T-helper 2 cell treated with Interferon-gamma antibody and Interleukin-4, amounts not matched to agents 100 ng/mL and 5 ng/mL, for 36 hours (primary cell): Measurements from ENCODE around the gene TSR3. TPM values are rescaled to one million over a fixed set of nuclear protein-coding genes. Genes with fewer than 3 reads are reported as not detected.

Experiments
- intact Hi-C: fragments of 100-400 bp; cut with micrococcal nuclease; formaldehyde crosslinking; loops from one replicate; pipeline ENCODE4 v1.15.1; 2023
- total RNA-seq: library from RNA; stranded (reverse); gene quantifications from 2 replicates; pipeline ENCODE4 v1.2.3, GENCODE V29; 2022

Gene TSR3
- total RNA-seq, 1 donor from 2014 or later, result 44.4 TPM

DNA sequence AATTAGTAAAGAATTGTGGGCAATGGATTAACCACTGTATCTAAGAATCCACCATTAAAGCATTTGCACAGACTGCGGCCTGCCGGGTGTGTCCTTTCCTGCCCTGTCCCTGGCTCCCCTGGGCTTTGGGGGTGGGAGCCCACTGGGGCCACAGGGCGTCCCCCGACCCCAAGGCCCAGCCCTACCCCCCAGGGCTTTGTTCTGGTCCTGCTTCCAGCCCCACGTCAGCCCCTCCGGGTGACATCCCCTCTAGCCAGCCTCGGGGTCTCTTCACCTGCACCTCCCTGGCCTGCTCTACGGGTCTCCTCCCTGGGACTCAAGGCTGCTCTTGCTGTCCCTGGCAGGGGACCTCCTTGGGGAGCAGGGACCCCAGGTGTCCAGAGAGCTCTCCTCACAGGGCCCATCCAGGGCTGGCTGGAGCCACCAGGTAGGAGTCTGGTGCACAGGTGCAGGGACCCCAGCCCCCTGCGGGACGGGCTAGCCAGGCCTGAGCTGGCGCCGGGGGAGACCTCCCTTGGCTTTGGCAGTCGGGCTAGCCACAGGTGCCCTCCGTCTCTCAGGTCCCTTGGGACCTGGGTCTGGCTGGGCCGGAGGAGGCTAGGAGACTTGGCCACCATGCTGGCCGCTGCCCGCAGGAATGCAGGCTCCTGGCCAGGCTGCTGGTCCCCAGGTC is 24.6 kb downstream of the TSR3 start:
- intact Hi-C loops, result no loop called here

DNA sequence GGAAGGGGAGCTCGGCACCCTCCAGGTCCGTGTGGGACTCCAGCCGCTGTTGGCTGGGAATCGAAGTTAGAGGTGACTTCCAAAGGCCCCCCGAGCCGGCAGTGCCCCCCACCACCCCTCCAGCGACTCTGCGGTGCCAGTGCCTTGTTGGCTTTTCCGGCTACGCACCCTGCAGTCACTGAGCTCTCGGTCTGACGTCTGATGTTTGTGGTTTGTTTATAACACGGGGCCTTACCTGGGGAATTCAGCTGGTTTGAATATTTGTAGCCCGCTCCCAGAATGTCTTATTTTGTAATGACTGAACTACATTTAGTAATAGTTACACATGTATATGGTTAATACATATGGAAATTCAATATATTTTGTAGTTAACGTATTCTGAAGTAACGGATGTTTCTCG is 25.3 kb downstream of the TSR3 start:
- intact Hi-C loops, result no loop called here

DNA sequence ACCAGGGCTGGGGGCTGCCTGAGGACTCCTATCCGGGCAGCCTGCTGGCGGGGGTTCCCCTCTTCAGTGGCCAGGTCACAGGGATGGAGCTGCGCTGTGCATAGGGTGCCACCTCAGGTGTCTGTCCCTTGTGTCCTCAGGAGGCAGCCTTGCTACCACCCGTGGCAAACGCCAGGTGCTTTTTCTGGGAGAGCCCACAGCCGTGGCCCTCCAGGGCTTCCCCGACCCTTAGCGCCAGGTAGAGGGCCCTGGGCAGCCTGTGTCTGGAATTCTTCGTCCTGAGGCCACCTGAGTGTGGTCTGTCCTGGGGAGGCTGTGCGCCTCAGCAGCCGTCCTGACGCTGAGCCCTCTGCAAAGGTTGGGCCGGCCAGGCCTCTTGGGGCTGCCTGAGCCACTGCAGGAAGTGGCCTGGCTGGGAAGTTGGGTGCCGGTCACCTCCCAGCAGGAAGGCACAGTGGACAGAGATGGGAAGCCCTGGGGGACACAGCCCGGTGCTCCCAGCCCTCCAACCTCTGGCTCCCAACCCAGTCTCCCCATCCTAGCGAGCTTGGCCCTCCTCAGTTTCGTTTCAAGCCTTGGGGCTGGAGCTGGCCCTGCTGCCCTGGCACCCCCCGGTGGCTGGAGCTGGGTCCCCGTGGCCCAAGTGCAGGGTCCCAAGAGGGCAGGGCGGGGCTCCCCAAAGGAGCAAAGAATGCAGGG is 25.9 kb downstream of the TSR3 start:
- intact Hi-C loops, result no loop called here

DNA sequence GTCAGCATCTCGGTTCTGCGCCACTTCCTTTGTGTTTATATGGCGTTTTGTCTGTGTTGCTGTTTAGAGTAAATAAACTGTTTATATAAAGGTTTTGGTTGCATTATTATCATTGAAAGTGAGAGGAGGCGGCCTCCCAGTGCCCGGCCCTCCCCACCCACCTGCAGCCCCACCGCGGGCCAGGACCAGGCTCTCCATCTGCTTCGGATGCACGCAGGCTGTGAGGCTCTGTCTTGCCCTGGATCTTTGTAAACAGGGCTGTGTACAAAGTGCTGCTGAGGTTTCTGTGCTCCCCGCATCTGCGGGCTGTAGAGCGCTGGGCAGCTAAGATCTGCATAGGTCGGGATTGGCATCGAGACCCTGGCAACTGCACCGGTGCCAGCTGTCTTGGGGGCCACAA is 26.4 kb downstream of the TSR3 start:
- intact Hi-C loops, result no loop called here

DNA sequence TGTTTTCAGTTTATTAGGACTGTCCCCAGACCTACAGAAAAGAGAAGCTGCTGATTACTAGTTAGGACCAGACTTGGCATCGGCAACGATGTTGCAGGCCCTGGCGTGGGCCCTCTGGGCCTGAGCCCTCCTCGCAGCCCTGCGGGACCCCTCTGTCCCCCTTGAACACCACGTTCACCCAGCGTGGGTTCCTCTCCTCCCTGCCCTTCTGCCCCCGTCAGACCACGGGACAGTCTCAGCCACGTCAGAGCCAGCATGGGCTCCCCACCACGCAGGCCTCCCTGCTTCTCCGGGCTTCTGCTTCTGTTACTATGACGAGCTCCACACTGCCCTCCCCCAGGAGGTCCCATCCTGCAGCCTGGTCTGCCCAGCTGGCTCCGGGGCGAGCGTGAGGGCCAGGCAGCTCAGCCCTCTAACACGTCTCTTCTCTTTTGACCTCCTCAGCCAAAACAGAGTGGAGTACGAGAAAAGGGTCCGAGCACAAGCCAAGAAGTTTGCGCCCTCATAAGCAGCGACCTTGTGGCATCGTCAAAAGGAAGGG is 27.3 kb downstream of the TSR3 start:
- intact Hi-C loops, result no loop called here

DNA sequence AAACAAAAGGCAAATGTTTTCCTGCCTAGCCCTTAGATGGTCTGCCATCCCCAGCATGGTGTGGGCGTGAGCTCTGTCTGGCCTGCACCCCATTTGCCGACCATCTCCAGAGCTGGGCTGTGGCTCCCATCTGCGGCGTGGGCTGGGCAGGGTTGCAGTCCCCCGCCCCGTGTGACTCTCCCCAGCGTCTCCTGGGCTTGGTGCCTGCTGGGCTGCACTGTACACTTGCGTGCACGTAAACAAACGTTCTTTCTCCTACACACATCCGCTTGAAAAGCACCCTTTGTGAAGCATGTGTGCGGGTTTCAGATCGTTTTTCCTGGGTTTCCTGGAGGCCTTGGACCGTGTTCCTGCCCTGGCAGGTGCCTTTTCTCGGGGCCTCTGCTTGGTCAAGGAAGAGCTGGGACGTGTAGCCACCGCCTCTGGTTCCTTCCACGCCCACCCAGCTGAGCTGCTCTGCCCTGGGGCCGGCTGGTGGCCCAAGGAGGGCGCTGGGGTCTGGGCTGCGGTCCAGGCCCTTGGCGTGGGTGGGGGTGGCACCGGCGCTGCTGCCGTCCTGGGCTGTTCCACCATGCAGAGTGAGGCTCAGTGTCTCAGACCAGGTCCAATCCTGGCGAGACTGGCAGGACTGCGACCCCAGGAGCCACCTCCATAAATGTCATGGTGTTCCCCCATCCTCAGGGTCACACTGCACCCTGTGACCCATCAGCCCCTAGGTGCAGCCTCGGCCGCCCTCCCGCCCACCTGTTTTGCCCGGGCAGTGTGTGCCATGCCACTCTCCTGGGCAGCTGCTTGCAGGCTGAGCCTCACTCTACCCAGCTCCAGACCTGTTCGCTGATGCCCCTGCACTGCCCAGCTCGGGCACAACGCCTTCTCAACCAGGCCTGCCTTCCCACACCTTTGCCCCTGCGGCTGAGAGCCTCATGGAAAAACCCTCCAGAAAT is 28.1 kb downstream of the TSR3 start:
- intact Hi-C loops, result no loop called here

DNA sequence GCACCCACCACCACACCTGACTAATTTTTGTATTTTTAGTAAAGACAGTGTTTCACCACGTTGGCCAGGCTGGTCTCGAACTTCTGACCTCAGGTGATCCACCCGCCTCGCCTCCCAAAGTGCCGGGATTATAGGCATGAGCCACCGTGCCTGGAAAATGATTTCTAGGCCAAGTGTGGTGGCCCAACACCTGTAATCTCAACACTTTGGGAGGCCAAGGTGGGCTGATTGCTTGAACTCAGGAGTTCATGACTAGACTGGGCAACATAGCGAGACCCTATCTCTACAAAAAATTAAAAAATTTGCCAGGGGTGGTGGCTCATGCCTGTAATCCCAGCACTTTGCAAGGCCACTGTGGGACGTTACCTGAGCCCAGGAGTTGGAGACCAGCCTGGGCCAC is 29.3 kb downstream of the TSR3 start:
- intact Hi-C loops, result no loop called here

DNA sequence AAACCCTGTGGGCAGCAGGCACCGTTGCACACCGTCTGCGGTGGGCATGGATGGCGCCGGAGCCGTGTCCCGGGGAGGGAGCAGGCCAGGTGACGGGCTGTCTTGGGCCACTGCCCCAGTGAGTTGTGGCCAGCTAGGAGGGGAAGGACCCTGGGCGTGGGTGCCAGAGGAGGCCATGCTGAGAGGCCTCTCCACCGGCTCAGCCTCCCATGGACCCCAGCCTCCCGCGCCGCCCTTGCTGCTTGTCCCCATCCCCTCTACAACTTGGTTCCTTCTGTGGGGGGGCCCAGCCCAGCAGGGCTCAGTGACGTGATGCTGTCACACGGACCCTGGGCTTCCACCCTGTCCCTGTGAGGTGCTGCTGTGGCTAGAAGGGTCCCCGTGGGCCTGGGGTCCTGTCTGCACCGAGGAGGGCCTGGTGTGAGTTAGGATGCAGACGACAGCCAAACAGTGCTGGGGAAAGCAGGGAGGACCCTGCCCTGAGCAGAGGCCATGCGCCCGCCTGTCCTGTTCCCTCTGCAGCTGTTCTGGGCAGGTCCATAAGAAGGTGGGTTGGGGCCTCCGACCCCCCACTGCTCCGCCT is 30.9 kb downstream of the TSR3 start:
- intact Hi-C loops, result no loop called here

DNA sequence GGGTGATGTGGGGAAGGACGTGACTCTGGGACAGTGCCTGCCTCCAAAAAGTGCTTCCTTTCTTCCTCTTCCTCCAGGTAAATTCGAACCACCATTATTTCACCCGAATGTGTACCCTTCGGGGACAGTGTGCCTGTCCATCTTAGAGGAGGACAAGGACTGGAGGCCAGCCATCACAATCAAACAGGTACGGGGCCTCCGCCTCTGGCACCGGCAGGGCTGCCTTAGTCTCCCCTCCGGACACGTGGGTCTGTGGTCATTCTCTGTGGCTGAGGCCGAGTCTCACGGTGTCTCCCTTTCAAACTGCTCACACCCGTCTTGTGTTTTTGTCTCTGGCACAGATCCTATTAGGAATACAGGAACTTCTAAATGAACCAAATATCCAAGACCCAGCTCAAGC is 31.6 kb downstream of the TSR3 start:
- intact Hi-C loops, result no loop called here

DNA sequence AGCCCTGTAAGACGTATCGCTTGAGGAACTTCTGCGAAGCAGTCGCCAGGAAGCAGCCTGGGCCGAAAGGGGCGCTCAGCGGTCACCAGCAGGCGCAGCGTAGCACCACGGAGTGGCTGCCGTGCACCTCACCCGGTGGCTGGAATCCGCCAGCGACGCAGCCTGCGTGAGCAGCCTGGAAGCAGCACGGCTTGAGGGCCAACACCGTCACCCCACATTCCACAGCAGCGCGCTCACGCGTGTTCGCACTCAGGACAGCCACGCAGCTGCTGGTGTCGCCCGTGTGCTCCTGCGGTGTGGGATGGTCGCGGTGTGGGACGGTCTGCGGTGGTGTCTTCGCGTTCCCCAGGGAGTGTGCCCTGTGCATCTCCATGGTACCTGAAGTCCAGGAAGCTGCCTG is 32.6 kb downstream of the TSR3 start:
- intact Hi-C loops, result no loop called here

DNA sequence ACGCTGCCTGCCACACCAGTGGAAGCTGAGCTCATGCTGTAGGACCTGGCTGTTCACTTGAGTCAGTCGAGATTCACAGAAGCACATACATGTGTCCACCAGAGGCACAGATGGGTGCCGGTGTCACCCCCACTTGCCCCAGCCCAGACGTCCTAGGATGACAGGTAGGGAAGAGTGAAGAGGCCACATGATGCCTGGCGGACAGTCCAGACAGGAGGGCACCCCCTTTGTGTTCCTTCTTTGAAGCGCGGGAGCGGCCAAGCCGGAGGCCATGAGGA is 33.5 kb downstream of the TSR3 start:
- intact Hi-C loops, result no loop called here

DNA sequence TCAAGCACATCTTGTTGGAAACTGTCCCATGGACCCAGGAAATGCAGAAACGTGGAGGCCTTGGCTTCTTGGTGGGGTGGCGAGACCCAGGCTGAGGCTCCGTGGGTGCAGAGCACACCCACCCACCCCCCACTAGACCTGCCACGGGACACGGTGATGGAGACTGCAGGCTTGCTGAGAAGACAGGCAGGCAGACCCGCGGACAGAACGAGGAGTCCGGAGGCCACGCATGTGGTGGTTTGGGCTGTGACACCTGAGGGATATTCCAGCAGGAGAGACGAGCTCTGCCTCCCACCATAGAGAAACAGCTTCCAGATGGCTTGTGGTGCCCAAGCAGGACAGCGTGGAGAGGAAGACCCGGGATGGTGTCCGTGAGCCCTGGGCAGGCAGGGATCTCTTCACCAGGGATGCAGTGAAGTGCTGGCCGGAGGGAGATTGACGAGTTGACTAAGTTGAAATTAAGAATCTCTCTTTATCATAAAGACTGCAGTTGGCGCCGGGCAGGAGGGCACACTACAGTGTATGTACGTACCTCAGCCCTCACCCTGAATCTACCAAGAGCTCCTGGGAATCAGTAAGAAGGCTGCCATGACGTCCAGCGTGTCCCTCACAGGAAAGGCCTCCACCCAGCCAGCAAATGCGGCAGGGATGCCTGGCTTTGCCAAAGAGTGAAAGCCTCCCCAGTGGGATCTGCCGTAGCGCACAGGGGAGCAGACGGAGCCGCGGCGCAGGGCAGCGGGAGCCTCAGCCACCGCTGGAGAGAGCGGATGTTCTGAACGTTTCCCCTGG is 34.0 kb downstream of the TSR3 start:
- intact Hi-C loops, result no loop called here

DNA sequence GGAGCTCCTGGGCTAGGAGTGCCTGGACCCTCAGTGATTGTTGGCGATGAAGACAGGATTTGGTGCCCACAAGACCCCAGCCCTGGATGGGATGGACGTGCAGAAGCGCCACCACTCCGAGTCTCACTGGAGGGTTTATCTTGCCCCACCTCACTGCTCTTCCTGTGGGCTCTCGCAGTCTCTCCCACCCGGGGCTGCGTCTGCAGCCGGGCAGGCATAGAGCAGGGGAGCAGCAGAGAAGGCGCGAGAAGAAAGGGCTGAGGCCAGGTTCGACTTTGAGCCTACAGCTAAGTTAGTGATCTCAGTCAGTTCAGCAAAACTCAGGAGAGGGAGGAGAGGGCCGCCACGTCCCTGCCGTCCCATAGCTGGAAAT is 35.7 kb downstream of the TSR3 start:
- intact Hi-C loops, result no loop called here

DNA sequence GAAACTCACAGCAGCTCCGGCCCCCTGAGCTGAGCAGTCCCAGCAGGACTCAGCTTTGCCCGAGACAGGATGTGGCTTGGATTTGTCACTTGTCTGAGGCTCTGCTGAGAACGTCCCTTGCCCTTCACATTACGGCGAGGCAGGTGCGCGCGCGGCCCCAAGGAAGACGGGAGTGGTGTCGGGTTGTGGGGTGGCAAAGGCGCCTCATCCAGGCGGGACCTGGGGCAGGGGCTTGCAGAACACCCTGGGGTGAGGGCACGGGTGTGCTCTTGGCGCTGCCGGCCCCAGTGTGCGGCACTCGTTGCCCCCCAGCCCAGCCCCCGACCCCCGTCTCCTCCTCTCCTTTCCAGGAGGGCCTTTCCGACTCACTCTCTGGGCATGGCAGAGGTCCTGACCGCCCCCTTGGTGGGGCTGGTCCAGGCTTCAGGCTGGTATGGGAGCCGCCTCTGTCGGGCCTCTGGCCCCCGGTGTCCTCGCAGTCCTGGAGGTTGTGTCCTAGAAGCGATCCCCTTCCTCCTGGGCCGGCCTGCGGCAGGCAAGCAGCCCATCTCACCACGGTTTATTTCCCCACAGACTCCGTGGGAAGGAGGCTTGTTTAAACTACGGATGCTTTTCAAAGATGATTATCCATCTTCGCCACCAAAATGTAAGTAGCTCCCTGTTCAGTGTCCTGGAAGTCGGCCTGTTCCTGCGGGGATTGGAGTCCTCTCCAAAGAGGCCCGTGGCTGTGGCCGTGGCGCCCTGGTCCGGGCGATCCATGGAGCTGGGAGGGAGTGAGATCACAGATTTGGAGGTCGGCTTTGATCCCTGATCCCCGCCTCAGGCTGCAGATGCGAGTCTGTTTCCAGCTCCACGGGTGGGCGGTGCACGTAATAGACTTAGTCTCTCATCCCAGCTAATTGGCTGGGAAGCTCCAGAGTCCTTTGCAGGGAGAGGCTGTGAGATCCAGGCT is 36.3 kb downstream of the TSR3 start:
- intact Hi-C loops, result no loop called here

DNA sequence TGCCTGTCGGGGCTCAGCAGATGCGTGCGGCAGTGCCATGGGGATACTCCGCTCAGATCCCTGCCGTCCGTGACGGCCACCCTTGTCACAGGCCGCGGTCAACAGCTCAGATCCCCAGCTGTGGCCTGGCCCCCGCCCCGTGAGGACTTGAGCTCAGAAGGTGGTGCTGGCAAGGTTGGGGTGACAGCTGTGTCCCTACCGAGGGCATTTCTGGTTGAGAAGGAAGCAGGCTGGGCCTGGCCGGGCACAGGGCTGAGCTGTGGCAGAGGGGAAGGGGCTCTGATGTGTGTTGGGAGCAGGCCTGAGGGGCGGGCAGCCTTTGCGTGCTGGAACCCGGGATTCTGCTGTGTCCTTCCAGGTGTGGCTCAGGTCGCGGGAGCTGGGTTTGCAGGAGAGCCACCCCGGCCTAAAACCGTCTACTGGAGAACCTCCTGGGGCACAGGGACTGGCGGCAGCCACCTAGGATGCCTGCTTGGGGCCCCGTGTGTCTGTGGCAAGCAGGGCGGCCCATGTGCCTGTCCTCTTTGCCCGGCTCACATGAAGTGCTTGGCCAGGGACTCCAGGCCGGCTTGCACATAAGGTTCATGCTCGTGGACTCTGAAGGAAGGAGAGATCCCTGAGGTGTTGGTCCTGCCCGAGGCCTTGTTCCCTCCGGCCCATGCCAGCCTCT is 37.1 kb downstream of the TSR3 start:
- intact Hi-C loops, result no loop called here

DNA sequence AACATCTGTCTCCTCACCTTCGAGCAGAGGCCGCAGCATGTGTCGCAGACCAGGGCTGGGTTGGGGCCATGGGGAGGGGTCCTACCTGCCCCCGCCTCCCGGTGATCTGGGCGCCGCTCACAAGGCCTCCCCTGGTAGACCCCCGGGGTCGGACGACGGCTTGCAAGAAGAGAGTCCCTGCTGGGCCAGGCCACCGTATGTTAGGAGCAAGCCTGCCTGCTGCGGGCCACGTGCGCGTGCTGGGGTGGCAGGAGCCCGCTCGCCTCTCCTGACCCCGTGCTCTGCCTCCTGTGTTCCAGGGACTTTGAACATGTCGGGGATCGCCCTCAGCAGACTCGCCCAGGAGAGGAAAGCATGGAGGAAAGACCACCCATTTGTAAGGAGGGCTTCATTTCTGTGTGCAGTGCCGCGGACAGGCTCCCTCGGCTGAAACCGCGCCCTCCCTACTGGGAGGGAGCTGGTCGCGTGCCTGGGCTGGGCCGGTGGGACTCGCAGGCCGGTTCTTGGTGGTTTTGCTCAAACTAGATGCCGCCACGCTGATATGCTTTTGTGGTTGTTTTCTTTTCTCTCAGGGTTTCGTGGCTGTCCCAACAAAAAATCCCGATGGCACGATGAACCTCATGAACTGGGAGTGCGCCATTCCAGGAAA is 37.8 kb downstream of the TSR3 start:
- intact Hi-C loops, result no loop called here

DNA sequence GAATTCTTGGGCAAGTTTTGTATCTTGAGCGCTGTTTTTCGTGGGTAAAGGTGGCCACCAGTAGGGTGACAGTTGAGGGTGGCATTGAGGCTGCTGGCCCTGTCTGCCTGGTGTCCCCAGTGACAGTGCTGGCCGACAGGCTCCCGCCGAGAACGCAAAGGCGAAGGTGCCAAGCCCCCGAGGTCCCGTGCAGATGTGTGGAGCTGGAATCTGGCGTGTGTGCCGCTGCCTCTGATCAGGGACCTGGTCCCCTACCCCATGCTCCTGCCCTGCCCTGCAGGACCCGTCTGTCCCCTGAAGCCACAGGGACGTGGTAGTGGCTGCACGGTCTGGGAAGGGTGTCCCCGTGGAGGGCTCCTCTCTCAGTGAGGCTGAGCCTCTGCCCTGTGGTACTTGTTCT is 38.8 kb downstream of the TSR3 start:
- intact Hi-C loops, result no loop called here

DNA sequence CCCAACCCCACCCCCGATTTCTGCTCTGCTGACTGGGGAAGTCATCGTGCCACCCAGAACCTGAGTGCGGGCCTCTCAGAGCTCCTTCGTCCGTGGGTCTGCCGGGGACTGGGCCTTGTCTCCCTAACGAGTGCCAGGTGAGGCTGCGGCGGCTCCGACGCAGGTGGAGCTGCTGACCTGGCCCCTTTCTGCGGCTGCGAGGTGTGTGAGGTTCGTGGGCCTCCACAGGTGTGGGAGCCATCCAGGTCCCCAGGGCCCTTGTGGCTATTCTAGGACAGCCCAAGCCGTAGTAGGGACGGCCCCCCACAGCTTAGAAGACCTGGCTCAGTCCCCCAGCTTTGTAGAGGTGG is 39.2 kb downstream of the TSR3 start:
- intact Hi-C loops, result no loop called here
